Neural crest cell (in vitro differentiated cells): ENCODE measurements around the gene TPO. TPM values are rescaled to one million over a fixed set of nuclear protein-coding genes. Genes with fewer than 3 reads are reported as not detected.

ENCODE experiments used
- DNase-seq: peaks from one replicate; pipeline ENCODE4 v3.0.0; 2021; ENCODE audit warnings: low read depth, mixed read lengths, low spot score
- H3K27ac Mint-ChIP-seq: one replicate; pipeline ENCODE4 v1.8.0; 2021; ENCODE audit warnings: mild to moderate bottlenecking, mixed read lengths; ENCODE audit not compliant: unreplicated experiment
- H3K27me3 Mint-ChIP-seq: 2 replicates; pipeline ENCODE4 v1.8.0; 2021; ENCODE audit warnings: low read depth, mild to moderate bottlenecking, mixed read lengths
- H3K36me3 Mint-ChIP-seq: 2 replicates; pipeline ENCODE4 v1.8.0; 2021; ENCODE audit warnings: low read depth, mild to moderate bottlenecking, mixed read lengths
- H3K4me1 Mint-ChIP-seq: 2 replicates; pipeline ENCODE4 v1.8.0; 2021; ENCODE audit warnings: mixed read lengths
- H3K4me3 Mint-ChIP-seq: one replicate; pipeline ENCODE4 v1.8.0; 2021; ENCODE audit warnings: mild to moderate bottlenecking, mixed read lengths
- H3K9me3 Mint-ChIP-seq: 2 replicates; pipeline ENCODE4 v1.8.0; 2021; ENCODE audit warnings: mixed read lengths
- CTCF ChIP-seq: fragments of 200-600 bp; sonication (generic); conservative IDR thresholded peaks from 2 replicates; pipeline ENCODE4 v1.5.0; 2021; ENCODE audit warnings: antibody characterized with exemption, mild to moderate bottlenecking
- total RNA-seq: library from RNA; stranded (reverse); gene quantifications from 2 replicates; pipeline ENCODE4 v1.2.1, GENCODE V29; 2021

Gene TPO
- total RNA-seq, 1 donor from 2014 or later, result not detected

DNA sequence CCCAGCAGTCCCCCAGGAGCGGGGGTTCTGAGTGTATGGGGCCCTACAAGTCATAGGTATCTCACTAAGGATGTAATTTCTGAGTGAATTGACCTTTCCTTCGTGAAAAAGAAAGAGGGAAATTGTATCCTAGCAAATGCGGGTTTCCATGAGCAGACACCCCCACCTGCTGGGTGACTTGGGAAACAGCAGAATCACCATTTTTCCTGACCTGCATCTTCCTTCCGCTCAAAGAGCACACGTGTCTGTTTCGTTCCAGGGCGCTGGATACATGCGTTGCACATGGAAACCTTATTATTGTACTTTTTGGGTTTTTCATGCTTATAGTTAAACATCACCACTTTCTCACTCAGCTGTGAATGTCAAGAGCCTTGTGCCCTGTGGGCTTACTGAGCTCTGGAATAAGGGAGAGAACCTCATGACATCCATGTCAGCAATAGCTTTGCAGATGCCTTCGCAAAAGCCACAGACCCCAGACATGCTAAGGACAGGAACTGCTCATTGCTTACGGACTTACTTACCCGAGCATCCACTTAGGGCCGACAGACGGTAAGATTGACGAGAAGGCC, 132.8 kb downstream of the TPO start:
- peak; percentile 68 for DNase-seq

DNA sequence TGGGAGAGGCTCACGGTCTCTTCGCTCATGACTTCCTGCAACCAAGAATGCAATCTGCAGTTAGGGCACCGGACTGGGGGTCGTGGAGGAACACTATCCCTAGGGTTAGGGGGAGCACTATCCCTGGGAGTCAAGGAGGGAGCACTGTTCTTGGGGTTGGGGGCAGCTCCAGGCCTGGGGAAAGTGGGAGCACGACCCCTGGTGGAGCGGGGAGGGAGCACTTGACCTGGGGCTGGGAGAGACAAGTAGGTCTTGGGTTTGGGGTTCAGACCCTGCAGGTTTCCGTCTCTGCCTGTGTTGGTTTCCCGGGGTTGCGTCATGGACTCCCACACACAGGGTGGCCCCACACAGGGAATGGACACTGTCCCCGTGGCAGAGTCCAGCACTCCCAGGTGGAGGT, 133.6 kb downstream of the TPO start:
- TF ChIP-seq CTCF, result no peak
- Mint-ChIP-seq H3K27me3 (peaks cover 5% of the 10 kb centered on the region), H3K4me3 (no peak overlapping the region), H3K36me3 (no peaks in the 10 kb centered on the region), H3K27ac (no peak overlapping the region), H3K9me3 (no peaks in the 10 kb centered on the region), H3K4me1 (peaks cover 5% of the 10 kb centered on the region)
- no peak for DNase-seq

More for the DNA sequence above, 132.8 kb downstream of the TPO start:
- Mint-ChIP-seq H3K36me3 (no peaks in the 10 kb centered on the region), H3K4me1 (peaks cover 5% of the 10 kb centered on the region), H3K4me3 (no peak overlapping the region), H3K27ac (no peak overlapping the region), H3K27me3 (peaks cover 4% of the 10 kb centered on the region), H3K9me3 (no peaks in the 10 kb centered on the region)
- TF ChIP-seq CTCF, result peak; percentile 95

DNA sequence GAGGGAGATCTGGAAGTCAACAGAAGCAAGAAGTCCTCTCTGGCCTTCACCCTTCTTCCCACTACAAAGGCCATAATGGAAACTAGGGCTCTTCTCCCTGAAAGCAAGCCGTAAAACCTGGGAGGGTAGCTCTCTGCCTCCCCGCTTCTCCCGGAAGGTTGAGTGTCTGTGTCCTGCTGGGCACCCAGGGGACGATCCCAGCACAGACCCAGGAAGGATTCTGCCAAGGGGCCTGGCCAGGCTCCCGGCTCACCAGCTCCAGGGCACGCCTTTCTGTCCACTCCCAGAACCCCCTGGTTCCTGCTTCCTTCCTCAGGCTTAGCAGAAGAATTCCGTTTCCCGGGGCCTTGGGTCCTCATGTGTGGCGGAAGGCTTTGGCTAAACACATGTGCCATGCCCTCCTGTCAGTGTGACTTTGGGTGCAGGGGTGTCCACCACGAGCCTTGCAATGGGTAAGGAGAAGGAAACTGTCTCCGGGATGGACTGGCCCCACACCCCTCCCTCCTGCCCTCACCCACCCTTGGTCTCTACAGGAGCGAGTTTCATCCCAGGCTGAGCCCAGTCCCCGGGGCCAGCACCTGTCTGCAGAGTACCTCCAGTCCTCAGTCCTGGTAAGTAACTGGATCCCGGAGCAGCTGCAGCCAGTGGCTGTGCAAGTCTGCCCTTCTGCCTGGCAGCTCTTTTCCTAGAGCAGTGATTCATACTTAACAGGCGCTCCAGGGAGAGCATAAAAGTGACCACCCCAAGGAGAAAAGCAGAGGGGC, 135.8 kb downstream of the TPO start:
- Mint-ChIP-seq H3K4me1 (peaks cover 12% of the 10 kb centered on the region), H3K4me3 (no peak overlapping the region), H3K27me3 (peaks cover 5% of the 10 kb centered on the region), H3K36me3 (no peaks in the 10 kb centered on the region), H3K9me3 (no peaks in the 10 kb centered on the region), H3K27ac (no peak overlapping the region)
- no peak for TF ChIP-seq CTCF
- no peak for DNase-seq

- no peaks in the 10 kb centered on the region for H3K9me3 Mint-ChIP-seq
- peaks cover 14% of the 10 kb centered on the region for H3K4me1 Mint-ChIP-seq
- no peaks in the 10 kb centered on the region for H3K36me3 Mint-ChIP-seq
- no peak overlapping the region for H3K27ac Mint-ChIP-seq
- DNase-seq, result no peak
- no peak overlapping the region for H3K4me3 Mint-ChIP-seq
- H3K27me3 Mint-ChIP-seq, result peaks cover 5% of the 10 kb centered on the region
- no peak for TF ChIP-seq CTCF
These were observed 136.8 kb downstream of the TPO start for GRCh38 chr2:1550076-1550475.

DNA sequence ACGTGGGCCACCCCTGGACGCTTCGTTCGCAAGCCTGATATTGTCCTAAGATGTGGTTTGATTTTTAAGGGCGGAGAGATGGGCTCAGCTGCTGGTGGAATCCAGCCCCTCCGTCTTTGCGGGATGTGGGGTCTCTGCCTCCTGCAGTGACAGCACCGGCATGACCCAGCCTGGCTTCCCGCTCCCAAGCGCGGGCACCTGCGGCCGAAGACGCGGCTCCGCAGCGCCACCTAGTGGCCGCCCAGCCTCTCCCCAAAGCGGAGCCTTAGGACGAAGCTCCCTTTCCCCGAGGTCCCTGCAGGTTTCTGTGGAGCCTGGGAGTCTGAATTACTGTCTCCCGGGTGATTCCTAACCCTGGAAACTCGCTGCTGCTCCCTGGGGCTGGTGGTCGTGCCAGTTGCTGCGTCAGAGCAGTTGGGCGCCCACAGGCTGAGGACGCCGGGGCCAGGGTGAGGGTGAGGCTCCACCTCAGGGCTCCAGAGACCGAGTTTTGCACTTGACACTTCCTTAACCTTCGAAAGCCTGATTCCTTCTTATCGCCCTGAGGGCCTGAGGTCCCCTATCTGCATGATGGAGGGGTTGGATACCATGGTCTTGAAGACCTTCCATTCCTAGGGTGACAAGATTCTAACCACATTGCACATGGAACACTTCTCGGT, 137.5 kb downstream of the TPO start:
- no peak overlapping the region for H3K27ac Mint-ChIP-seq
- peak; percentile 75 for DNase-seq
- peak; percentile 99 for TF ChIP-seq CTCF
- no peak overlapping the region for H3K4me3 Mint-ChIP-seq
- peaks cover 2% of the 10 kb centered on the region for H3K9me3 Mint-ChIP-seq
- no peaks in the 10 kb centered on the region for H3K36me3 Mint-ChIP-seq
- H3K4me1 Mint-ChIP-seq, result peaks cover 16% of the 10 kb centered on the region
- H3K27me3 Mint-ChIP-seq, result peaks cover 5% of the 10 kb centered on the region
